Neuronal stem cell (in vitro differentiated cells): ENCODE measurements around the gene TPSAB1.

Source experiments
- DNase-seq: peaks from one replicate; pipeline ENCODE4 v3.0.0-alpha.2; 2013; ENCODE audit warnings: low spot score
- H2AFZ ChIP-seq: one replicate; pipeline ENCODE4 v1.6.1; 2013; ENCODE audit warnings: mild to moderate bottlenecking, low read length, inconsistent platforms
- H2AK5ac ChIP-seq: 2 replicates; pipeline ENCODE4 v1.6.1; 2013; ENCODE audit warnings: low read depth, mild to moderate bottlenecking, inconsistent platforms, low read length, moderate library complexity, mixed read lengths
- H2BK120ac ChIP-seq: 2 replicates; pipeline ENCODE4 v1.6.1; 2013; ENCODE audit warnings: low read depth, mild to moderate bottlenecking, inconsistent platforms, low read length, moderate library complexity, mixed read lengths
- H2BK12ac ChIP-seq: one replicate; pipeline ENCODE4 v1.6.1; 2013; ENCODE audit warnings: low read length, inconsistent platforms
- H2BK15ac ChIP-seq: 2 replicates; pipeline ENCODE4 v1.6.1; 2013; ENCODE audit warnings: mild to moderate bottlenecking, low read length, inconsistent platforms, mixed read lengths
- H2BK5ac ChIP-seq: one replicate; pipeline ENCODE4 v1.6.1; 2013; ENCODE audit warnings: inconsistent platforms, mild to moderate bottlenecking, low read length, moderate library complexity
- H3K14ac ChIP-seq: one replicate; pipeline ENCODE4 v1.6.1; 2013; ENCODE audit warnings: low read length, inconsistent platforms
- H3K18ac ChIP-seq: 2 replicates; pipeline ENCODE4 v1.6.1; 2013; ENCODE audit warnings: low read length, inconsistent platforms
- H3K23ac ChIP-seq: 2 replicates; pipeline ENCODE4 v1.6.1; 2013; ENCODE audit warnings: low read depth, mild to moderate bottlenecking, mixed read lengths, low read length, inconsistent platforms; ENCODE audit not compliant: poor library complexity
- H3K27ac ChIP-seq: replicated peaks from 3 replicates; pipeline ENCODE4 v1.5.1; 2013; ENCODE audit warnings: low read length, inconsistent platforms
- H3K27me3 ChIP-seq, 3 experiments: 2 replicates each; pipeline ENCODE4 v1.6.1; 2013; ENCODE audit warnings: low read length in 3 of 3, mild to moderate bottlenecking in 2 of 3, inconsistent platforms in 1 of 3, low read depth in 1 of 3, mixed read lengths in 1 of 3, moderate library complexity in 1 of 3; ENCODE audit not compliant: control insufficient read depth in 3 of 3, insufficient read depth in 3 of 3
- H3K36me3 ChIP-seq, 2 donors: replicated peaks in 1 of 2; 2 replicates each; pipeline ENCODE4 v1.6.1; 2013; ENCODE audit warnings: low read length in 2 of 2; ENCODE audit not compliant: control insufficient read depth in 2 of 2, insufficient read depth in 2 of 2
- H3K4ac ChIP-seq: 2 replicates; pipeline ENCODE4 v1.6.1; 2013; ENCODE audit warnings: inconsistent platforms, mild to moderate bottlenecking, low read length, moderate library complexity
- H3K4me1 ChIP-seq, 2 donors: 1 replicate in 1 of 2; 2 replicates in 1 of 2; pipeline ENCODE4 v1.6.1; 2013; ENCODE audit warnings: low read length in 2 of 2, low read depth in 1 of 2; ENCODE audit not compliant: control insufficient read depth in 2 of 2, insufficient read depth in 1 of 2
- H3K4me2 ChIP-seq: one replicate; pipeline ENCODE4 v1.6.1; 2013; ENCODE audit warnings: mild to moderate bottlenecking, low read length, inconsistent platforms; ENCODE audit not compliant: insufficient read depth, poor library complexity, severe bottlenecking
- H3K4me3 ChIP-seq, 2 donors: 2 replicates each; pipeline ENCODE4 v1.5.1; 2013; ENCODE audit warnings: low read length in 2 of 2, mild to moderate bottlenecking in 2 of 2, inconsistent platforms in 1 of 2, moderate library complexity in 1 of 2
- H3K79me1 ChIP-seq: one replicate; pipeline ENCODE4 v1.6.1; 2013; ENCODE audit warnings: low read depth, mild to moderate bottlenecking, inconsistent platforms, low read length, moderate library complexity
- H3K9ac ChIP-seq: one replicate; pipeline ENCODE4 v1.6.1; 2013; ENCODE audit warnings: mild to moderate bottlenecking, low read depth, low read length, inconsistent platforms; ENCODE audit not compliant: poor library complexity
- H3K9me3 ChIP-seq, 2 donors: replicated peaks in 1 of 2; 2 replicates each; pipeline versions ENCODE3 to v1.6.1; 2013; ENCODE audit warnings: low read length in 2 of 2, mild to moderate bottlenecking in 2 of 2, inconsistent platforms in 1 of 2, low read depth in 1 of 2, mixed read lengths in 1 of 2, moderate library complexity in 1 of 2; ENCODE audit not compliant: control insufficient read depth in 2 of 2, insufficient read depth in 1 of 2
- H4K8ac ChIP-seq: one replicate; pipeline ENCODE4 v1.6.1; 2013; ENCODE audit warnings: low read depth, mild to moderate bottlenecking, inconsistent platforms, low read length, moderate library complexity
- H4K91ac ChIP-seq: one replicate; pipeline ENCODE4 v1.6.1; 2013; ENCODE audit warnings: low read length, low read depth, mild to moderate bottlenecking, inconsistent platforms; ENCODE audit not compliant: poor library complexity
- WGBS, 2 donors: extraction: QIAGEN DNeasy Blood & Tissue Kit; methylation state at CpG; one replicate each; pipeline ENCODE4 v1.1.7; 2013; ENCODE audit warnings: missing lambda C conversion rate in 2 of 2, mixed read lengths in 1 of 2; ENCODE audit not compliant: insufficient read length in 2 of 2, insufficient replicate concordance in 1 of 2; ENCODE audit errors: extremely low coverage in 2 of 2; 5-methylcytosine and 5-hydroxymethylcytosine counted together

The TPSAB1 gene

DNA sequence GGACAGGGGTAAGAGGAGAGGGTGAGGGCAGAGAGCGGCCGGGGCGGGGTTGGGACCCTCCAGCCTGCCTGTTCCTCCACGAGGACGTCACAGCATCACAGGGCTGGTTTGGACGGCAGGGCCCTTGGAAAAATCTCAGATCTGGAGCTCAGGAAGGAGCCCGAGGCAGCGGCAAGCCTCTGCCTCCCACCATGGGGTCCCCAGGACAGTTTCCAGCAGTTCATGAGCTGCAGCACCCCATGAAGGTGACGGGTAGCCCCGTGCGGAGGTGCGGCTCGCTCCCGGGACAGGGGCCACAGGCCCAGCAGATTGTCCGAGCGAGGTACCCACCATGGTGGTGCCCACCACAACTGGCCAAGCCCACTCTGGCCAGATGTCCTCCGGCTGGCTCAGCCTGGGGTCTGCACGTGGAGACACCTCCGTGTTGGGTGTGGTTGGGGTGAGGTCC is 36.7 kb downstream of the TPSAB1 start:
- Histone ChIP-seq H2AFZ (no peak overlapping the region), H3K4ac (no peak overlapping the region), H3K27ac (no peak overlapping the region), H2BK5ac (peak overlapping the region; percentile 82), H3K4me2 (no peak overlapping the region), H3K79me1 (peaks cover 3% of the 10 kb centered on the region), H3K14ac (peak overlapping the region; percentile 64), H4K91ac (no peak overlapping the region), H2AK5ac (peak overlapping the region; percentile 56), H2BK120ac (no peak overlapping the region), H3K9me3 (no peaks in the 10 kb centered on the region), H3K9ac (peak overlapping the region; percentile 30), H3K4me1 (peaks cover 11 to 14% of the 10 kb centered on the region in 2 donors), H3K23ac (peak overlapping the region; percentile 85), H2BK12ac (no peak overlapping the region), H3K4me3 (no peak overlapping the region), H4K8ac (no peak overlapping the region), H3K36me3 (no peaks in the 10 kb centered on the region), H3K18ac (peak overlapping the region; percentile 44), H2BK15ac (peak overlapping the region; percentile 26), H3K27me3 (peaks cover 0 to 22% (median 0%) of the 10 kb centered on the region in 3 experiments)
- DNase-seq: no peak
- WGBS, 2 donors: no CpG with 5 or more reads among the region's 19 CpGs

DNA sequence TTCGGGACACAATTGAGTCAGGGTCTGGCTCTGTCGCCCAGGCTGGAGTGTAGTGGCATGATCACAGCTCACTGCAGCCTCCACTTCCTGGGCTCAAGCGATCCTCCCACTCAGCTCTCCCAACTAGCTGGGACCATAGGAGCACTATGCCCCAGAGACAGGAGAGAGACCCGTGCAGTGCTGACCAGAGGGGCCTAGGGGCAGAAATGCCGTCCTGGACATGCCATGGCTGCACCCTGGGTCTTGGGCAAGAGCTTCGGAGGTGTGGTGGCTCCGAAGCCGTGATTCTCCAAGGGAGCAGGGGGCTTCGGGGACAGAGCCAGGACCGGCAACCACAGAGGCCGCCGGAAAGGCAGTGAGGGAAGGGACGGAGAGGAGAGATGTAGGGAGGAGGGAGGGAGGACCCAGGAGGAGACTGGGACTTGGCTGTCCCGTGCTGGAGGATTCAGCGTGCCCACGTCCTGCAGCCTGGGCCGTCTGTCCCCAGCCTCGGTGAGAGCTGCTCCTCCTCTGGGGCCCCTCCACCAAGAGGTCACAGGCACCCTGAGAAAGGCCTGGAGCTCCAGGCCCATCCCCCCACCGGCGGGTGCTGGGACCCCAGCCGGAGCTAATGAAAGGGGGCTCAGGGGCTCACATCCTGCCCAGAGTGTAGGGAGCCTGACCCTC is 37.2 kb downstream of the TPSAB1 start:
- peaks cover 0 to 25% (median 0%) of the 10 kb centered on the region in 3 experiments for H3K27me3 ChIP-seq
- DNase-seq: no peak
- H2AFZ ChIP-seq: peak overlapping the region; percentile 85
- peak overlapping the region; percentile 82 for H2BK5ac ChIP-seq
- H3K23ac ChIP-seq: peak overlapping the region; percentile 85
- H2AK5ac ChIP-seq: peak overlapping the region; percentile 63
- H2BK12ac ChIP-seq: peak overlapping the region; percentile 88
- no peak overlapping the region for H3K4me3 ChIP-seq
- no peak overlapping the region for H2BK120ac ChIP-seq
- no CpG with 5 or more reads among the region's 21 CpGs for WGBS, 2 donors
- peak overlapping the region; percentile 45 for H2BK15ac ChIP-seq
- H3K9me3 ChIP-seq: no peaks in the 10 kb centered on the region
- no peak overlapping the region for H3K4ac ChIP-seq
- peak overlapping the region; percentile 87 for H3K18ac ChIP-seq
- peak overlapping the region; percentile 9 for H4K91ac ChIP-seq
- no peak overlapping the region for H4K8ac ChIP-seq
- peaks cover 3% of the 10 kb centered on the region for H3K79me1 ChIP-seq
- H3K4me1 ChIP-seq: peaks cover 11 to 14% of the 10 kb centered on the region in 2 donors
- H3K27ac ChIP-seq: no peak overlapping the region
- peak overlapping the region; percentile 30 for H3K9ac ChIP-seq
- H3K14ac ChIP-seq: peak overlapping the region; percentile 64
- H3K4me2 ChIP-seq: no peak overlapping the region
- H3K36me3 ChIP-seq: no peaks in the 10 kb centered on the region

DNA sequence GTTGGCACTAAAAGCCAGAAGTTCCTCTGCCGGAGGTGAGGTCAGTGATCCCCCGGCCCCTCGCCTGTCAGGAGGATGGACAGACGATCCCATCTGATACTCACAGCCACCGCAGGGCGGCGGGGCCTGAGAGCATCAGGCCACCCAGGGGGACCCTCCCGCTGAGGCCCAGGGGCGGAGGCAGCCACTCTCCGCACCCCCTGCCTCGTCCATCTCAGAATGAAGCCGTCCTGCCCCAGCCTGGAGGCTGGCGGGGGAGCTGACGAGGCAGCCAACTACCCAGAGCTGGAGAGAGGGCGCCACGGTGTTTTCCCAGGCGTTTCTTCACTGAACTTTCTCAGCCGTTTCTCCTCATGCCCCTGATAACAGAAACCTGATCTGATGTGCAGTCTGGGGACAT is 38.0 kb downstream of the TPSAB1 start:
- peak overlapping the region; percentile 79 for H2AK5ac ChIP-seq
- H3K23ac ChIP-seq: no peak overlapping the region
- H3K9me3 ChIP-seq: no peaks in the 10 kb centered on the region
- H3K36me3 ChIP-seq: no peaks in the 10 kb centered on the region
- no peak for DNase-seq
- no peak overlapping the region for H3K4ac ChIP-seq
- no peak overlapping the region for H3K4me3 ChIP-seq
- peak overlapping the region; percentile 89 for H3K18ac ChIP-seq
- H2BK120ac ChIP-seq: peak overlapping the region; percentile 83
- no peak overlapping the region for H3K27ac ChIP-seq
- no peak overlapping the region for H3K14ac ChIP-seq
- peak overlapping the region; percentile 85 for H2BK15ac ChIP-seq
- H3K4me1 ChIP-seq: peaks cover 11 to 14% of the 10 kb centered on the region in 2 donors
- peak overlapping the region; percentile 53 for H2BK5ac ChIP-seq
- no peak overlapping the region for H3K9ac ChIP-seq
- H3K27me3 ChIP-seq: peaks cover 0 to 31% (median 0%) of the 10 kb centered on the region in 3 experiments
- no peak overlapping the region for H4K91ac ChIP-seq
- WGBS, 2 donors: no CpG with 5 or more reads among the region's 18 CpGs
- no peak overlapping the region for H4K8ac ChIP-seq
- no peak overlapping the region for H2BK12ac ChIP-seq
- H3K4me2 ChIP-seq: no peak overlapping the region
- H3K79me1 ChIP-seq: peaks cover 3% of the 10 kb centered on the region
- peak overlapping the region; percentile 85 for H2AFZ ChIP-seq

DNA sequence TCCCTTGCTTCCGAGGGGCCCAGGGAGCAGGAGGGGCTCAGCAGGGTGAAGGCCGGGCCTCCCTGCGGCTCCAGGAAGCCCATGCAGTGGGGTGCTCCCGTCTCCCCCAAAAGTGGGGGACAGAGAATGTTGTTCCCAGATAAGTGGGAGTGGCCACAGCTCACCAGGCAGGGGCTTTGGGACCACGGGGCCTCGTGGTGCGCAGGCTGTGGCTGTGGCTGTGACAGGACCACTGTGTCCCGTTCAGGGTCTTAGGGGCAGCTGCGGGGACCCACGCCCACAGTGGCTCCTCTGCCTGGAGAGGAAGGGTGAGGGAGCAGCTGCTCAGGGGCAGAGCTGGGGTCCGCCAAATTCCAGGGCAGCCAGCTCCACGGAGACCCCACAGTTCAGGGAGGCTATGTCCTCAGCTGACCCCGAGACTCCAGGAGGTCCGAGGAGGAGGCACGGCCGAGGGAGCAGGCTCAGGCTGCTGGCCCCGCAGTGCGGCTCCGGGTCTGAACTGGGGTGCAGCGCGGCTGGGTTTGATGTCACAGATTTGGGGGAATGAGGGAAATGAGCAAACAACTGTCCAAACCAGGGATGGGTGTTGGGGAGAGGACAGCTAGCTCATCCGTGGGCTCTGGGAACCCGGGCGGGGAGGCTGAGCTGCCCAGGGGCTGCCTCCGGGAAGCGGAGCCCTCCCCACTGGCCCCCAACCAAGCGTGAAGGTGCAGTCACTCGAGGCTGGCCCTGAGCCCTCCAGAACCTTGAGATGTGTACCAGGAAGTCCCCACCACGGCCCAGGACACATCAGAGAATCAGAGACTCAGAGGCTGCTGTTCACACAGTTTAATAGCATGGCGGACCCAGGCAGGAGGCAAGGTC is 38.8 kb downstream of the TPSAB1 start:
- peak overlapping the region; percentile 76 for H3K4ac ChIP-seq
- no peak overlapping the region for H3K27ac ChIP-seq
- H3K4me3 ChIP-seq: no peak overlapping the region
- peaks cover 11 to 14% of the 10 kb centered on the region in 2 donors for H3K4me1 ChIP-seq
- H3K9me3 ChIP-seq: no peaks in the 10 kb centered on the region
- H2AFZ ChIP-seq: peak overlapping the region; percentile 85
- no peak overlapping the region for H3K9ac ChIP-seq
- H2BK12ac ChIP-seq: peak overlapping the region; percentile 90
- DNase-seq: no peak
- no peaks in the 10 kb centered on the region for H3K36me3 ChIP-seq
- H3K27me3 ChIP-seq: peaks cover 0 to 39% (median 0%) of the 10 kb centered on the region in 3 experiments
- no CpG with 5 or more reads among the region's 30 CpGs for WGBS, 2 donors
- H2BK5ac ChIP-seq: no peak overlapping the region
- peak overlapping the region; percentile 87 for H2BK15ac ChIP-seq
- peak overlapping the region; percentile 80 for H3K18ac ChIP-seq
- H3K4me2 ChIP-seq: no peak overlapping the region
- H3K23ac ChIP-seq: peak overlapping the region; percentile 93
- H3K79me1 ChIP-seq: peaks cover 3% of the 10 kb centered on the region
- H3K14ac ChIP-seq: no peak overlapping the region
- H4K8ac ChIP-seq: no peak overlapping the region
- H2BK120ac ChIP-seq: peak overlapping the region; percentile 91
- no peak overlapping the region for H4K91ac ChIP-seq
- H2AK5ac ChIP-seq: peak overlapping the region; percentile 83
